HG03097 (cell line): Measurements from ENCODE around the gene DACH1.

Experiments
- ATAC-seq: cut with Tn5 transposase; IDR thresholded peaks from one replicate; pipeline ENCODE4 v1.9.1; 2021; ENCODE audit not compliant: unreplicated experiment, low FRiP score

The DACH1 gene

GRCh38 chr13:71634182-71634581 is 232.8 kb downstream of the DACH1 start:
- ATAC-seq: no peak

DNA sequence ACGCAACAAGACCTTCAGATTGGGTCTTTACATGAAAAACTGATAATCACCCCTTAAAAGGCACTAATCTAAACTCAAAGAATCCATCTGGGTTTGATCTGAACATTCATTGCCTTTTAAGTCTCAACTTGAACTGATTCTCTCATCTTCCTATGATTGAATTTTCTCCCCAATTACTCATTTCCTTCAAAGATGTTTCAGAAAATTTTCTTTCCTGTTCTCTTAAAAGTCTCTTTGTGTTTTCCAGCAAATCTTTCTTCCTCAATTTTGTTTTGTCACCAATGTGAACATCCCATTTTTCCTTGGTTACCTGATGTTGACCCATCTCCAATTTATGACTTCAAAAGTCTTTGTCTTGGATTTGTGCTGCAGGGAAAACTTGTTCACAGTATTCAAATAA is 234.3 kb downstream of the DACH1 start:
- no peak for ATAC-seq

DNA sequence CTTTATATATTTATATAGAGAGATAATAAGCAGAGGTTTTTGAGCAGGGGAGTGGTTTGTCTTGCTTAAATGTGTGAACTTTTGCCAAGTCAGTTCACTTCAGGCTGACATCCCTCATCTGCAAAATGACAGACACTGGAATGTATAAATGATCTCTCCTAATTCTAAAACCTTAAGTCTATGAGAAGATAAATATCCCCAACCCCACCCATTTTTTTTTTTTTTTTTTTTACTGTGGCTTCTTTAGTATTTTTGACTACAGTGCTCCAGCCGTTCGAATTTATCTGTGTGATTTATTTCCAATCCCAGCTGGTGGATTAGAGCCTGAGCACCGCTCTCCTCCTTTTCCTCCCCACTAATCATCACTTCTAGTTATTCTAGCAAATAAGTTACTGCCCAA is 234.8 kb downstream of the DACH1 start:
- ATAC-seq: no peak

- no peak for ATAC-seq
Measured at GRCh38 chr13:71629167-71629566, 237.8 kb downstream of the DACH1 start.

- no peak for ATAC-seq
Measured at GRCh38 chr13:71626421-71627117, 240.4 kb downstream of the DACH1 start.

DNA sequence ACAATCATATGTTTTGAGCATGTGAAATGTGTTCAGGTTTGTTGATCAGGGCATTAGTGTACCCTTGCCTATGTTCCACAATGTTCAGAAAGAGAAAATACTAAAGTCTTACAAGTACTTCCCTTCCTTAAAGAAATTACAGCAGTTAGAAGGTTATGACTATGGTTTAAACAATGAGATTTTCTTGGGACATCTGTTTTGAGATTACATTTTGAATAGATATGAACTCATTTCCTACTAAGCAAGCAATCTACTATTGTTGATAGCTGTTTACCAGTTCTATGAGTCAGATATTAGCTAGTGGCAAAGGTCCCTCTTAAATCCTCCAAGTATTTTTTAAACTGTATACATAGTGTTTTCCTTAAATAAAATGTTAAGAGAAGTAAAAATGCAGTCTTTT is 241.3 kb downstream of the DACH1 start:
- ATAC-seq: no peak

DNA sequence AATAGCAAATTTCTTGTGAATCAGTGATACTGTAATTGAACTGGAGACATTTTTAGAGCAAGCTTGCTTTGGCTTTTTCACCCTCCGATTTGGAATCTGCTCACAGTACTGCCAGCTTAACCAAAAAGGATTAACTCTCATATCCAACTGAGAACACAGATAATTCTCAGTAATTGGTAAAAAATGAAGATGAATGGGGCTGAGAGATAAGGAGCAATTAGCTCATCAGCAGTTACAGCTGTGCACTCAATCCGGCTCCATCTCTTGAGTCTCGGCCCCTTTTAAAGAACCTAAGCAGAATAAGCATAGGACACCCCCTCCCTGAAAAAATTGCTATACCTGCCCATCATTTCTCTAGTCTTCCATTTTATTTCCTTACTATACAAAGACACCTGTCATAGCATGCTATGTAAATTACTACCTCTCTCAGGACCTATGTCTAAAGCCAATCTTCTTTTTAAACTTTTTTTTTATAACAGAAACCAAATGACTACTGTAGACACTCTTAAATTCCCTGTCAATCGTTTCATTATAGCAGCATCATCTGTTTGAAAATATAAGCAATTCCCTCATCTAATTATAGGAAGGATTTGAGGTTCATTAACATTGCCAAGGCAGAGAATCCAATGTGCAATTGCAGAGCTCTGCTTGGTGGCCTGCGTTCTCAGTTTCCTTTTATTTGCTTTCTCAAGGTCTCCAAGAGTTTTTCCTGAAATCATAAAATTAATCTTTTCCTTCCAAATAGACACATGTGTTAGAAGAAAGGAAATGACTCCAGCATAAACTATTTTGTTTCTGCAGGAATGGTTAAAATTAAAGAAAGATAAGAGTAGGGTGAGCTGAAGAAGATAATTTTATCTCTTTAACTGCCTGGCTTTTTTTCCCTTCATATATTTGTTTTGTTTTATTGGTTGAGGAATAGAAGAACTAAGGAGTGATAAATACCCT is 242.1 kb downstream of the DACH1 start:
- no peak for ATAC-seq

- no peak for ATAC-seq
Measured at GRCh38 chr13:71621174-71622124, 245.6 kb downstream of the DACH1 start.

GRCh38 chr13:71619096-71619495 is 247.9 kb downstream of the DACH1 start:
- no peak for ATAC-seq

- no peak for ATAC-seq
Measured at GRCh38 chr13:71618159-71618558, 248.8 kb downstream of the DACH1 start.

DNA sequence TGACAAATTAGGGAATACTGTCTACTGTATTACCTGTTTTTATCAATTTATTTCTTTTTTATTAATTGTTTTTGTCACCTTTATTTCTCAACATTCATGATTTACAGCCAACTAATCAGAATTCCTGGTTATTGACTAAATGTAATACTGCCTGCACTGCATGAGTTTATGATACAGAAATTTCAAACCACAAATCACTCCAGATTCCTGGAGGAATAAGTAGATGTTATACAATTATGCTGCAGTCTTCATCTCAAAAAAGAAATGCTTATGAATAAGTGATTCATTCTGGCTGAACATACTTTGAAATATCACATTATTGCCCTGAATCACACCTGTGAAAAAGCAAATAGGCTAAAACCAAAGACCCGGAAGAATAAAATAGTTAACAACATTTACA is 249.7 kb downstream of the DACH1 start:
- no peak for ATAC-seq

GRCh38 chr13:71613066-71613745 is 253.8 kb downstream of the DACH1 start:
- ATAC-seq: no peak

- no peak for ATAC-seq
Measured at GRCh38 chr13:71611292-71611691, 255.7 kb downstream of the DACH1 start.

DNA sequence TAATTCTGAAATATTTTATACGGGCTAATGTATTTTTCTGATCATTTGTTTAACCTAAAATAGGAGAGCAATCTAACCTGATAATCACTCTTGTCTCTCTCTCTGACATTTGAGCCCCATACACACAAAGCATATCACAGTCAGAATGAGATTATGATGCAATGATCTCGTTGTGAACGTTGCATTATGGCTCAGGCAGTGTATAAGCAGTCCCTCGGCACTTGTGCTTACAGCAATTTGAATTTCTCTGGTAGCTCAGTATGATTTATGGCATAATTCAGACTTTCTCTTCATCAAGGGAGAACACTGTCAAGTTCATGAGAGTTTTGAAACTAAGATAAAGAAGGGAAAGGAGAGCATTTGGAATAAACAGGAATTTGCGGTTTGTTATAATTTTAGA is 256.1 kb downstream of the DACH1 start:
- ATAC-seq: no peak

GRCh38 chr13:71609271-71609670 is 257.7 kb downstream of the DACH1 start:
- no peak for ATAC-seq

DNA sequence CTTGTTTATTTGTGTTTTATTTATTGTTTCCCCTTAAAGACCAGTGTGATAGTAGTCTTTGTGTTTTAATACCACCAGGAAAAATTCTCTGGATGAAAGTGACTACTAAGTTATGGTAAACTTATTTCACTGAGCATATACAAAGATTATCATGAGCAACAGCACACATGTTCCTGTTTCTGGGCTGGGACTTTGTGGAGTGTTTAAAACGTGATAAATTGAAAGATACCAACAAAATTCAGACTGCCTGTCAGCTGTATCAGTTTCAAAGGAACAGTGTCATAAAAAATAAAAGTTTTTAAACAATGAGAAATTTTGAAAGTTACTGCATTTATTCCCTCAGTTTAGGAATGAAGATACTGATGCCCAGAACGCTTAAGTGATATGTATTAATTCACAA is 259.4 kb downstream of the DACH1 start:
- ATAC-seq: no peak

DNA sequence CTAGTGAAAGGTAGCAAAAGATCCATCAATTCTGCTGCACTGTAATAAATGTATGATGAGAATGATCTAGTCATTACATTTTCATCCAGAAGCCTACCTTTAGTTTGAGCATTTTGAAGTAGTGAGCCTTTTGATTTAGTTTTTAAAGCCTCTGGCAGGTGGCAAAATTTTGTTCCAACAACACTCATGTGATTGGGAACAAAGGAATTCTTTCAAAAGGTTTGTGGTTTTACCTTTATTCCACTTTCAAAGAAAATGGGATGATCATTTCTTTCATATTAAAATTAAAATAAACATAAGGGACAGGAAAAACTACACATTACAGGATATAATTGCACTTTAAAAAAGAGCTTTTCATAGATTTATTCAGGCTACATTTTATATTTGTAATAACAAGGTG is 260.2 kb downstream of the DACH1 start:
- ATAC-seq: no peak

DNA sequence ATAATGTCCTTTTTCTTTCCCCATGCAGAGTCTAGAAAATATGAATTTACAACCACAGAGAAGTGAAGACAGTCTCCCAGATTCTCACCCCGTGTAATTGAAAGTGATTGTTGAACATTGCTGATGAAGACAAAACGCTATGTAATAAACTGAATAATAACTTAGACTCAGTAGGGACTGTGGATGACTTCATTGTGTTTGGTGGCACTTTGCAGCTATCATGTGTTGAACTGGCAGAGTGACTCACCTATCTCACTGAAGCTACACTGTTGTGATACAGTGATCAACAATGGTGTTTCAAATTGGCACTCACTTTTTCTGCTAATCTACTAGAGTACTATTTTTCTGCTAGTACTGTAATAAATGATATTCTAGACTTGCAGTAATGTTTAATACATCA is 261.3 kb downstream of the DACH1 start:
- ATAC-seq: no peak

DNA sequence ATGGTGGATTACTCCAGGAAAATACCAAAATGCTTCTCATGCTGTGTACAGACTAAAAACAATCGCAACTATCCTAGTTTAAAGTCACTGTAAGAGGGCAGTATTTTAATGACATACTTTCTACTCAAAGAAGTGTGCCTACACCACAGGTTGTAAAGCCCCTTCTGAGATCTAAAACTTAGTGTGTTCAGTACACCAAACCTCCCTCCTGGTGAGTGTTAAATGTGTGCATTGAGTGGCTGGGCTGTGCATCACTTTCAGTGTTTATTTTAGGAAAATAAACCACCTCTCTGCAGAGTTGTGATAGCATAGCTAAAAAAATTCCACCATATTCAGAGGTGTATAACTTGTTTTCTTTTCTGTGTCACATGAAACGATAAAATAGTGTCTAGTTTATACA is 263.7 kb downstream of the DACH1 start:
- no peak for ATAC-seq

DNA sequence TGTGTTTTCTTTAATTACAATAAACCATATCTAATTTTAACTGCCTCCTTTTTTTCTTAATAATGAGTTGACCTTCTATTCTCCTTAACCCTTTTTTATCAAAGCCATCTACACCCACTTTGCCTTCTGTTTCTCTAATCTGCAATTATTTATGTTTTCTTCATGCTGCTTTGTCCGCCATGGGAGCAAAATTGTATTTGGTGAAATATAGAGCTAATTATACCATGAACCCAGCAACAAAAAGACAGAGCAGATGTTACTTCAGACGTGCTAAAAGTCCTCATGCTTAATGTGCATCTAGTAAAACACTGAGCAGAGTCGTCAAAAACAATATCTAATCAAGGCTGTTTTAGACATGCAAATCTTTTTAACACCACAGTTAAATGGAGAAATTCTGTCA is 264.7 kb downstream of the DACH1 start:
- ATAC-seq: no peak
